ENCODE results near the gene PLAAT2. TPM values are rescaled to one million over a fixed set of nuclear protein-coding genes. Genes with fewer than 3 reads are reported as not detected.

PLAAT2 gene
- not detected in 2 replicates for total RNA-seq
- 3.2 TPM for total RNA-seq (2013)
- polyA plus RNA-seq = 3.4 and 4.0 TPM in 2 replicates
- polyA minus RNA-seq = 2.9 and 7.1 TPM in 2 replicates

GRCh38 chr11:63563201-63564055 lies at the start of gene PLAAT2:
Gene PLAAT2, minus strand, starts transcription at chr11:63563379. Its CDS starts 55 bp downstream, at chr11:63563324.
- Histone ChIP-seq H3K4me2 (replicated peaks; ENCODE audit: low read depth, low read length, poor library complexity, severe bottlenecking) (no peak within 1 kb of the TSS), H2AFZ (ENCODE audit: insufficient read depth, low read depth, low read length, poor library complexity, severe bottlenecking) (no peak within 1 kb of the TSS), H3K9ac (ENCODE audit: low read length) (no peak within 1 kb of the TSS), H3K4me1 (ENCODE audit: control insufficient read depth in 2 of 2, insufficient read depth in 2 of 2, low read length in 2 of 2) (peaks cover 33 to 44% of the 10 kb centered on the region in 2 donors), H4K20me1 (ENCODE audit: control insufficient read depth, insufficient read depth, low read length, poor library complexity, severe bottlenecking) (no peaks in the 10 kb centered on the region), H3K36me3 (replicated peaks in 1 of 2; ENCODE audit: control extremely low read depth in 1 of 2, control insufficient read depth in 1 of 2, extremely low read depth in 1 of 2, insufficient read depth in 2 of 2, low read length in 1 of 2) (no peaks in the 10 kb centered on the region), H3K27me3 (replicated peaks in 1 of 4; ENCODE audit: control extremely low read depth in 1 of 4, control insufficient read depth in 3 of 4, insufficient read depth in 4 of 4, low read length in 3 of 4) (peaks cover 0 to 4% (median 2%) of the 10 kb centered on the region in 4 experiments), H3K4me3 (ENCODE audit: control extremely low read depth in 1 of 5, extremely low read depth in 1 of 5, insufficient read depth in 1 of 5, low read depth in 2 of 5, low read length in 4 of 5) (no peak within 1 kb of the TSS), H3K27ac (ENCODE audit: low read length in 2 of 2) (no peak within 1 kb of the TSS), H3K79me2 (ENCODE audit: control insufficient read depth, insufficient read depth, low read length) (no peaks in the 10 kb centered on the region), H3K9me3 (ENCODE audit: control extremely low read depth in 1 of 3, control insufficient read depth in 2 of 3, insufficient read depth in 1 of 3, low read length in 2 of 3) (peaks cover 0 to 5% (median 0%) of the 10 kb centered on the region in 3 donors)
- 98% methylated on average over 9 of the region's 13 CpGs for WGBS (ENCODE audit: insufficient coverage)
- TF ChIP-seq CTCF (IDR thresholded peaks at IDR 0.05) (no peak), EZH2 (IDR thresholded peaks at IDR 0.05; ENCODE audit: borderline replicate concordance, insufficient read depth, low read depth, low read length, poor library complexity, severe bottlenecking) (no peak)
- Mint-ChIP-seq H3K27ac (no peak within 1 kb of the TSS), H3K4me3 (no peak within 1 kb of the TSS), H3K9me3 (ENCODE audit: insufficient read depth) (no peaks in the 10 kb centered on the region), H3K4me1 (peaks cover 38% of the 10 kb centered on the region), H3K27me3 (peaks cover 19% of the 10 kb centered on the region)
- DNase-seq (no peak), ATAC-seq (ENCODE audit: low read depth) (no peak)
- intact Hi-C loops (cut with micrococcal nuclease) = no loop called here
- POLR2A ChIA-PET = interaction anchor here (0.5 to 0.7 kb wide), 3 partner anchors 33 to 1688 kb away, joined by 4 to 13 read pairs (median 8); no protein-coding TSS in a partner anchor
- CTCF ChIA-PET = interaction anchor here (1.4 kb wide), 1 partner anchor 26 kb away, joined by 3 read pairs; no protein-coding TSS in a partner anchor

- Histone ChIP-seq H3K36me3 (replicated peaks in 1 of 2; ENCODE audit: control extremely low read depth in 1 of 2, control insufficient read depth in 1 of 2, extremely low read depth in 1 of 2, insufficient read depth in 2 of 2, low read length in 1 of 2) (no peaks in the 10 kb centered on the region), H3K9me3 (ENCODE audit: control extremely low read depth in 1 of 3, control insufficient read depth in 2 of 3, insufficient read depth in 1 of 3, low read length in 2 of 3) (peaks cover 0 to 9% (median 0%) of the 10 kb centered on the region in 3 donors), H3K79me2 (ENCODE audit: control insufficient read depth, insufficient read depth, low read length) (no peaks in the 10 kb centered on the region), H3K4me2 (replicated peaks; ENCODE audit: low read depth, low read length, poor library complexity, severe bottlenecking) (no peak overlapping the region), H4K20me1 (ENCODE audit: control insufficient read depth, insufficient read depth, low read length, poor library complexity, severe bottlenecking) (no peaks in the 10 kb centered on the region), H3K9ac (ENCODE audit: low read length) (no peak overlapping the region), H2AFZ (ENCODE audit: insufficient read depth, low read depth, low read length, poor library complexity, severe bottlenecking) (no peak overlapping the region), H3K4me1 (ENCODE audit: control insufficient read depth in 2 of 2, insufficient read depth in 2 of 2, low read length in 2 of 2) (peaks cover 16 to 17% of the 10 kb centered on the region in 2 donors), H3K4me3 (ENCODE audit: control extremely low read depth in 1 of 5, extremely low read depth in 1 of 5, insufficient read depth in 1 of 5, low read depth in 2 of 5, low read length in 4 of 5) (no peak overlapping the region), H3K27me3 (replicated peaks in 1 of 4; ENCODE audit: control extremely low read depth in 1 of 4, control insufficient read depth in 3 of 4, insufficient read depth in 4 of 4, low read length in 3 of 4) (peaks cover 0 to 14% (median 7%) of the 10 kb centered on the region in 4 experiments), H3K27ac (ENCODE audit: low read length in 2 of 2) (no peak overlapping the region)
- TF ChIP-seq CTCF (IDR thresholded peaks at IDR 0.05) (no peak), EZH2 (IDR thresholded peaks at IDR 0.05; ENCODE audit: borderline replicate concordance, insufficient read depth, low read depth, low read length, poor library complexity, severe bottlenecking) (no peak)
- POLR2A ChIA-PET = no interaction called here
- CTCF ChIA-PET = interaction anchor here (0.7 kb wide), 1 partner anchor 11 kb away, joined by 3 read pairs; no protein-coding TSS in a partner anchor
- Mint-ChIP-seq H3K9me3 (ENCODE audit: insufficient read depth) (no peaks in the 10 kb centered on the region), H3K27me3 (peaks cover 17% of the 10 kb centered on the region), H3K4me1 (peaks cover 17% of the 10 kb centered on the region), H3K4me3 (no peak overlapping the region), H3K27ac (no peak overlapping the region)
- ATAC-seq (ENCODE audit: low read depth) = no peak
- no peak for DNase-seq
- intact Hi-C loops (cut with micrococcal nuclease) = loop anchor here (5.0 kb wide), 1 partner anchor 40 kb away; no protein-coding TSS in a partner anchor
Measured at GRCh38 chr11:63612181-63612580, 49.0 kb upstream of the PLAAT2 start.
